ENCODE measurements around the gene CBL. TPM values are rescaled to one million over a fixed set of nuclear protein-coding genes. Genes with fewer than 3 reads are reported as not detected.

The CBL gene
- total RNA-seq, 1 donor from 2014 or later = 6.2 TPM

- DNase-seq (ENCODE audit: low read depth in 2 of 2) = no peak
Observed at GRCh38 chr11:119330237-119330636, 124.1 kb downstream of the CBL start.

GRCh38 chr11:119332111-119332765 is 126.1 kb downstream of the CBL start:
- DNase-seq (ENCODE audit: low read depth in 2 of 2) = no peak

GRCh38 chr11:119334174-119334930 is 128.2 kb downstream of the CBL start, which contains the start of gene RNF26:
TSS of gene RNF26 (plus strand) at chr11:119334527. CDS start at chr11:119335123, 596 bp downstream.
- DNase-seq (ENCODE audit: low read depth in 2 of 2) = peak; percentile 98 to 99

- no peak for DNase-seq (ENCODE audit: low read depth in 2 of 2)
Observed at GRCh38 chr11:119335091-119335654, 129.0 kb downstream of the CBL start.

GRCh38 chr11:119335655-119336543 is 129.8 kb downstream of the CBL start:
- no peak for DNase-seq (ENCODE audit: low read depth in 2 of 2)

- DNase-seq (ENCODE audit: low read depth in 2 of 2) = no peak
Observed at GRCh38 chr11:119336744-119337469, 130.8 kb downstream of the CBL start.

GRCh38 chr11:119337581-119338317 is 131.6 kb downstream of the CBL start:
- DNase-seq (ENCODE audit: low read depth in 2 of 2) = no peak

GRCh38 chr11:119338318-119338890 is 132.3 kb downstream of the CBL start:
- peak; percentile 80 to 82 for DNase-seq (ENCODE audit: low read depth in 2 of 2)

GRCh38 chr11:119338965-119339588 is 132.9 kb downstream of the CBL start:
- DNase-seq (ENCODE audit: low read depth in 2 of 2) = peak in 1 of 2 donors; percentile 26

GRCh38 chr11:119339589-119340334 is 133.6 kb downstream of the CBL start:
- DNase-seq (ENCODE audit: low read depth in 2 of 2) = peak; percentile 76 to 85

GRCh38 chr11:119340335-119341221 is 134.4 kb downstream of the CBL start, which contains the start of gene C1QTNF5:
TSS of gene C1QTNF5 (minus strand) at chr11:119340883. CDS start at chr11:119340397, 486 bp downstream.
- peak; percentile 92 for DNase-seq (ENCODE audit: low read depth in 2 of 2)

GRCh38 chr11:119341222-119342022 is 135.3 kb downstream of the CBL start:
- peak in 1 of 2 donors; percentile 61 for DNase-seq (ENCODE audit: low read depth in 2 of 2)

GRCh38 chr11:119342023-119342300 is 135.8 kb downstream of the CBL start:
- DNase-seq (ENCODE audit: low read depth in 2 of 2) = no peak

GRCh38 chr11:119342362-119343130 is 136.4 kb downstream of the CBL start:
- DNase-seq (ENCODE audit: low read depth in 2 of 2) = no peak

GRCh38 chr11:119343726-119344125 is 137.6 kb downstream of the CBL start:
- DNase-seq (ENCODE audit: low read depth in 2 of 2) = no peak
